ENCODE measurements around the gene OLFML2A. TPM values are rescaled to one million over a fixed set of nuclear protein-coding genes. Genes with fewer than 3 reads are reported as not detected.

Gene OLFML2A
- polyA plus RNA-seq, 6 donors from 2014 or later: 0.09 to 0.39 (median 0.16) TPM; not detected in 1

DNA sequence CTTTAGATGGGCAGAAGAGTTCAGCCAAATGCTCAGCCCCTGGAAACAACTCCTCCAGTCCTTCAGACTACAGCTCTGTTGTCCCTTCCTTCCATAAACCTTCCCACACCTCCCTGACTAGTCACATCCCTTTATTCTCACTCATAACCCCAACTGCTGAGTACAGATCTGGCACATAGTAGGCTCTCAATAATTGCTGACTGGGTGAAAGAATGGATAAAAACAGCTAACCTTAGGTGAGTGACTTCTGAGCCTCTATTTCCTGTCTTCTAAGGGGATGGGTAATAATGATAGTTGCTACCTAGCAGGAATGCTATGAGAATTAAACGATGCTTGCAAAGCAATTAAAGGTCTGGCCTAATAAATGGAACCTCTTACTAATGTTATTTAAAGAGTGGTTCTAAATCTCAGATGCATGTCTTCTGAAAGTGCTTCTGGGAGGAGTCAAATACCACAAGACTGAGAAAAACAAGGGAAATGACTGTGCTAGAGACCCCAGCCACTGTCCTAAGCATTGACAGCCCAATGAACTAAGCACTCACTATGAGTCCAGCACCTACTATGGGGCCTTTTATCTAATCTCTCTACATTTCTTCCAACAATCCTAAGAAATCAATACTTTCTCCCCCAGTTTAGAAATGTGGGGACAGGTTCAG is 3.3 kb upstream of the OLFML2A start:
- Mint-ChIP-seq H3K27ac (no peak overlapping the region), H3K4me1 (peaks cover 42 to 53% (median 52%) of the 10 kb centered on the region in 3 donors), H3K9me3 (no peaks in the 10 kb centered on the region), H3K4me3 (peak overlapping the region in 5 of 8 donors; percentile 5 to 82 (median 57)), H3K27me3 (peaks cover 41 to 58% (median 43%) of the 10 kb centered on the region in 3 donors), H3K36me3 (peaks cover 0 to 10% of the 10 kb centered on the region in 2 donors)
- DNase-seq (no peak), ATAC-seq (ENCODE audit: low read depth in 2 of 2) (no peak)

DNA sequence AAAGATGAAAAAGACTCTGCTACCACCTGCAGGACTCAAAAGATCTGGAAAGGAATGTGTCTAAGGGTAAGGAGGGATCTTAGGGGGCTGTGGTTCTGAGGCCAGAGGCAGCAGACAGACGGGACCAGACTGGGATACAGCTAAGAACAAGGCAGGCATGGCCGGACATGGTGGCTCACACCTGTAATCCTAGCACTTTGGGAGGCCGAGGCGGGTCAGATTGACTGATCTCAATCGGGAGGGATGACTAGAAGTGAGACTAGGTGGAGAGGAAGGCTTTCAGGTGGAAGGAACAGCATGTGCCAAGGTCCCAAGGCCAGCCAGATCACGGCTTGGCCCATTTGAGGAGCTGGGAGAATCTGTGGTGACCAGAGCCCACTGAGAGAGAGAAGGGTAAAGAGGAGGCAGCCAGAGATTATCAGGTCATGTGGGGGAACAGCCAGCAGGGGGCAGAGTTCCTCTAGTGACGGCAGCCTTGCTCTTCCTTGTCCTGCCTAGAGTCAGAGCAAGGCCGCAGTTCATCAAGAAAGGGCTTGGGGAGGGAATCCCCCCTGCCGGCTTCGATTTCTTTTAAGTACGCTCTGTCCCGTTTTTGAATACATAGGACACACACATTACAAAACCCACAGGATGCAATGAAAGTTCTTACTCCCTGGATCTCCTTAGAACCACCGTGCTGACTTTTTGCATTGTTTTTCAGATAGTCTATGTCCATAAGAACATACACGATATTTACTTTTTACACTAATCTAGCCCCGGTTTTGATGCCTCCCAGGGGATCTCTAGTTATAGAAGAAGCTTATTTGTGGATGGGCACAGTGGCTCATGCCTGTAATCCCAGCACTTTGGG is 2.6 kb upstream of the OLFML2A start:
- Mint-ChIP-seq H3K27me3 (peaks cover 33 to 51% (median 36%) of the 10 kb centered on the region in 3 donors), H3K36me3 (peaks cover 0 to 10% of the 10 kb centered on the region in 2 donors), H3K27ac (peak overlapping the region in 2 of 6 donors; percentile 42 to 94), H3K9me3 (no peaks in the 10 kb centered on the region), H3K4me1 (peaks cover 37 to 48% (median 46%) of the 10 kb centered on the region in 3 donors), H3K4me3 (peak overlapping the region in 6 of 8 donors; percentile 69 to 84 (median 79))
- DNase-seq (peak; percentile 75), ATAC-seq (ENCODE audit: low read depth in 2 of 2) (peak; percentile 14 to 27)

GRCh38 chr9:124776618-124776953 is 347 bp upstream of the OLFML2A start:
- DNase-seq (no peak), ATAC-seq (ENCODE audit: low read depth in 2 of 2) (no peak)
- H3K4me1 Mint-ChIP-seq: peaks cover 19 to 35% (median 29%) of the 10 kb centered on the region in 3 donors
- peaks cover 19 to 35% (median 23%) of the 10 kb centered on the region in 3 donors for H3K27me3 Mint-ChIP-seq
- no peaks in the 10 kb centered on the region for H3K36me3 Mint-ChIP-seq
- no peaks in the 10 kb centered on the region for H3K9me3 Mint-ChIP-seq
- peak overlapping the region in 4 of 6 donors; percentile 47 to 86 (median 66) for H3K27ac Mint-ChIP-seq
- H3K4me3 Mint-ChIP-seq: peak overlapping the region; percentile 73 to 89 (median 84)

DNA sequence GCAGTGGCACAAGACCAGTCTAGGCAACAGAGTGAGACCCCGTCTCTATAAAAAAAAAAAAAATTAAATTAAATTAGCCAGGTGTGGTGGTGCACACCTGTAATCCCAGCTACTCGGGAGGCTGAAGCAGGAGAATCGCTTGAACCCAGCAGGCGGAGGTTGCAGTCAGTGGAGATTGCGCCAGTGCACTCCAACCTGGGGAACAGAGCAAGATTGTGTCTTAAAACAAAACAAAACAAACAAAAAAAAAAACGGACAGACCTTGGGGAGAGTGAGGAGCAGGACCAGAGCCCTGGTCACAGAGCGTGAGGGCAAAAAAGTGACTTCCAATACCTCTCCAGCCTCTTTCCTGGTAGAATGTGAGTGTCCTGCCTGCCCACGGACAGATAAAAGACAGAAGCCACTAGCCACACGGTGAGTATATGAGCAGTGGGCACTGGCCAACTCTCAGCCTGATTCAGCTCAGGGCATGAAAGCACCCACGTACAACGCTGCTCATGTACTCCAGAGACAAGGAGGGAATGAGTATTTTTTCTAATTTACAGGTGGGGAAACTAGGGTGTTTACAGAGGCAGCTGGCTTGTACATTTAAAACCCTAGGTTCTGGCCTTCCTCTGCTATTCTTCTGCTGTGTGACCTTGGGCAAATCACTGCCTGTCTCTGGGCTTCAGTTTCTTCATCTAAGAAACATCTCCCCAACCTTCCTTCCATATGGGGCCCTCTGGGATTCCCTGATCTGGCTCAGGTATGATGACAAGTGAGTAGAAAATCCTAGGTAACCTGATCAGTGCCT is 1.8 kb downstream of the OLFML2A start:
- ATAC-seq (ENCODE audit: low read depth in 2 of 2) (no peak), DNase-seq (no peak)
- no peaks in the 10 kb centered on the region for H3K9me3 Mint-ChIP-seq
- peaks cover 12 to 28% (median 22%) of the 10 kb centered on the region in 3 donors for H3K27me3 Mint-ChIP-seq
- peak overlapping the region in 1 of 8 donors; percentile 46 for H3K4me3 Mint-ChIP-seq
- H3K36me3 Mint-ChIP-seq: no peaks in the 10 kb centered on the region
- peaks cover 10 to 20% (median 17%) of the 10 kb centered on the region in 3 donors for H3K4me1 Mint-ChIP-seq
- no peak overlapping the region for H3K27ac Mint-ChIP-seq

GRCh38 chr9:124779368-124780059 is 2.6 kb downstream of the OLFML2A start:
- peak overlapping the region in 1 of 6 donors; percentile 49 for H3K27ac Mint-ChIP-seq
- ATAC-seq (ENCODE audit: low read depth in 2 of 2): no peak
- H3K36me3 Mint-ChIP-seq: no peaks in the 10 kb centered on the region
- H3K27me3 Mint-ChIP-seq: peaks cover 12 to 22% (median 17%) of the 10 kb centered on the region in 3 donors
- peak overlapping the region in 3 of 8 donors; percentile 42 to 64 (median 46) for H3K4me3 Mint-ChIP-seq
- H3K4me1 Mint-ChIP-seq: peaks cover 6 to 15% (median 14%) of the 10 kb centered on the region in 3 donors
- no peak for DNase-seq
- no peaks in the 10 kb centered on the region for H3K9me3 Mint-ChIP-seq

DNA sequence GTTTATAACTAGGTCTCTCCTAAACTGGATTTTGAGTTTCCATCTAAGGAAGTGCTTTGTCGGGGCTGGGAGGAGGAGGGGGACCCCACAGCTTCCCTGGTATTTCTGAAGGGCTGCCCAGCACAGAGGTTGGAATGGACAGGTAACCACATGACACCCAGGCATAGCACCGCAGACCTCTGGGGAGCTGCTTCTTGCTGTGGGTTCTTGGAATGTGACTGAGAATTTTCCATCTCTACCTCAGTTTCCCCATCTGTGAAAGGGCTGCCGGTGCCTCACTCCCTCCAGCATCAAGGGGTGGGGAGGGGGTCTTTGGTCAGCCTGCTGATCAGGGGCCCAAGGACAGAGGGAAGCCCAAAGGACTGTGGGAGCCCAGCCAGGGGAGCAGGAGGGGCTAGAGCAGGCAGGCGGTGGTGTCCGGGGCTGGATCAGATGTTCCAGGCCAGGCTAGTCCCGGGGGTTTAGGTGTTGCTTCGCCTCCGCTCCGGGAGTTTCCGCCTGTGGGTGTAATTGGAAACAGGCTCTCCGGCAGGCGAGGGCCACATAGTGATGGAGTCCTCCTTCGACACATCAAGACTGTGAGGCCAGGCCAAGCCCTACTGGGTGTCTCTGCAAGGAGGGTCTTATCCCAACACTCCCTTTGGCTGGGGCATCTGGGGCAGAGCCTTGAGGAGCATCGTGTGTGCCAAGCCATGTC is 3.3 kb downstream of the OLFML2A start:
- H3K4me3 Mint-ChIP-seq: peak overlapping the region in 1 of 8 donors; percentile 42
- no peaks in the 10 kb centered on the region for H3K36me3 Mint-ChIP-seq
- peaks cover 12 to 19% (median 16%) of the 10 kb centered on the region in 3 donors for H3K27me3 Mint-ChIP-seq
- DNase-seq (no peak), ATAC-seq (ENCODE audit: low read depth in 2 of 2) (no peak)
- H3K27ac Mint-ChIP-seq: peak overlapping the region in 1 of 6 donors; percentile 49
- H3K9me3 Mint-ChIP-seq: no peaks in the 10 kb centered on the region
- peaks cover 6 to 14% (median 11%) of the 10 kb centered on the region in 3 donors for H3K4me1 Mint-ChIP-seq

DNA sequence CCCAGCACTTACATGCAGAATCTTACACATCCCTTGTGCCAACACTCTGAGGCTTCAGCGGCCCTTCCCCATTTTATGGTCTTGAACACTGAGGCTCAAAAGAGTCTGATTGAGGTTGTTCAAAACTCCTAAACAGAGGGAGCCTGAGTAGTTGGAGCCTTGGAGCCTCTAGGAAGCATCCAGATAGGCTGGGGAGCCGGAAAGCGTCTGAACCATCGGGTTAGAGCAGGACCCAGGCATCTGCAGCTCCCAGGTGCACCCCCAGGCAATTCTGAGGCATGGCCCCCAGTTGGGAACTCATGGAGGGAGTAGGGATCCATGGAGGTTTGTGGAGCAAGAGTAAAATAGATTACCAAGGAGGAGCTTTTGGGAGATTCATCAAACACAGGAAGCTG is 3.8 kb downstream of the OLFML2A start:
- Mint-ChIP-seq H3K27ac (peak overlapping the region in 2 of 6 donors; percentile 4 to 63), H3K9me3 (no peaks in the 10 kb centered on the region), H3K27me3 (peaks cover 10 to 15% (median 13%) of the 10 kb centered on the region in 3 donors), H3K4me3 (no peak overlapping the region), H3K36me3 (no peaks in the 10 kb centered on the region), H3K4me1 (peaks cover 6 to 10% (median 10%) of the 10 kb centered on the region in 3 donors)
- DNase-seq: no peak
- ATAC-seq (ENCODE audit: low read depth in 2 of 2): no peak

DNA sequence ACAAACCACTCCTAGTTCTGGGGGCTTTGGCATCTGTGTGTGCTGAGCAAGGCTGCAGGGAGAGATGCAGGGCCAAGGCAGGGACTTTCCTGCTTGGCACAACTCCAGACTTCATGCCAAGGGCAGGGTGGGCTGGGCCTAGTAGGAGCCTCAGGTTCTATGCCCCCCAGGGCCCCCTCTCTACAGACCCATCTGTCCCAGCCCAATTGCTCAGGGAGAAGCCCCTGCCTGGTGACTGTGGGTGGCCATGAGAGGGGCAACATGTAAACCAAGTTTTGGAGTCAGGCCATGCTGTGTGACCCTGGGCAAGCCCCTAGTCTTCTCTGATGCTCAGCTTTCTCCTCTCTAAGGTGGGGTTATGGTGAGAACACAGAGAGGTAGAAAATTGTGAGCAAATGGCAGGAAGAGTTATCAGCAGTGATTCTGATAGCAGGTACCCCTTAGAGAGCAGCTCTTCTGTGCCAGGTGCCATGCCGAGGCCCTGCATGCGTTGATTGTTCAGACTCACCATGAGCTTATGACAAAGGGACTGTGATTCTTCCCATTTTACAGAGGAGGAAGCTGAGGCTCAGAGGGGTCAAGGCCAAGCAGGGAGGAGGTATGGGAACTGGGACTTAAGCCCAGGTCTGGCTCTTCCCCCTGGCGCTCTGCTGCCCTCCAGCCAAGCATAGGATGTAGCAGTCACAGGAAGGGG is 5.2 kb downstream of the OLFML2A start:
- ATAC-seq (ENCODE audit: low read depth in 2 of 2) (no peak), DNase-seq (no peak)
- H3K4me1 Mint-ChIP-seq: no peaks in the 10 kb centered on the region
- H3K9me3 Mint-ChIP-seq: no peaks in the 10 kb centered on the region
- peaks cover 0 to 5% (median 4%) of the 10 kb centered on the region in 3 donors for H3K27me3 Mint-ChIP-seq
- no peak overlapping the region for H3K4me3 Mint-ChIP-seq
- no peaks in the 10 kb centered on the region for H3K36me3 Mint-ChIP-seq
- H3K27ac Mint-ChIP-seq: peak overlapping the region in 1 of 6 donors; percentile 33

DNA sequence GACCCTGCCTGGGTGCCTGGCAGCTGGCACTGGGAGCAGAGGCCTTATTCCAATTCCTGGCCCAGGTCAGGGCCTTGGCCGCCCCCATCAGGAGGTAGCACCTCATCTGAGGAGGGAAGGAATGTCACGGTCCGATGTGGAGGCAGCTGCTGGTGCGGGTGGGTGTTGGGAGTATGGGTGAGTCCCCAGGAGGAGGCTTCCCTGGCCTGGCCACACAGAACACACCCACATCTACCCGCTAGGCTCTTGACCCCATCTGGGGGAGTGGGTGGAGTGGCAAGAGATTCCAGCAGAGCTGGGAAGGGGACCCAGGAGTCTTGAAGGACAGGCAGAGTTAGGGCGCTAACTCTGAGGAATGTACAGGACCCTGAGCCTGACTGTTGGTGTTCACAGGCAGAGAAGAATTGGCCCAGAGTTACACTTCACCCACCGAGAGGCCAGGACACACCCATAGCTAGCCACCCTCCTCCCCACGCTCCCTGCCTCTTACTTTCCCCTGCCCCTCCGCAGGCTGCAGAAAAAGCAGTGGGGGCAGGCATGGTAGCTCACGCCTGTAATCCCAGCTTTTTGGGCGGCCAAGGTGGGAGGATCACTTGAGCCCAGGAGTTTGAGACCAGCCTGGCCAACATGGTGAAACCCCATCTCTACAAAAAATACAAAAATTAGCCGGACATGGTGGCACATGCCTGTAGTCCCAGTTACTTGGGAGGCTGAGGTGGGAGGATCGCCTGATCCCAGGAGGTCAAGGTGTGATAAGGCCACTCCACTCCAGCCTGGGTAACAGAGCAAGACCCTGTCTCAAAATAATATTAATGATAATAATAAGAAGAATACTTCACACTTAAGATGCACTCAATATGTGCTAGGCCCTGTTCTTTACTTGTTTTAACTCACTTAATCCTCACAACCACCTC is 6.0 kb downstream of the OLFML2A start:
- ATAC-seq (ENCODE audit: low read depth in 2 of 2): no peak
- H3K9me3 Mint-ChIP-seq: no peaks in the 10 kb centered on the region
- no peak for DNase-seq
- no peaks in the 10 kb centered on the region for H3K36me3 Mint-ChIP-seq
- H3K4me3 Mint-ChIP-seq: no peak overlapping the region
- peaks cover 0 to under 1% (median under 1%) of the 10 kb centered on the region in 3 donors for H3K27me3 Mint-ChIP-seq
- peak overlapping the region in 1 of 6 donors; percentile 33 for H3K27ac Mint-ChIP-seq
- H3K4me1 Mint-ChIP-seq: no peaks in the 10 kb centered on the region

GRCh38 chr9:124783830-124784229 is 6.9 kb downstream of the OLFML2A start:
- H3K27ac Mint-ChIP-seq: peak overlapping the region in 1 of 6 donors; percentile 9
- no peaks in the 10 kb centered on the region for H3K36me3 Mint-ChIP-seq
- DNase-seq: no peak
- H3K27me3 Mint-ChIP-seq: no peaks in the 10 kb centered on the region
- no peaks in the 10 kb centered on the region for H3K4me1 Mint-ChIP-seq
- no peak for ATAC-seq (ENCODE audit: low read depth in 2 of 2)
- H3K9me3 Mint-ChIP-seq: no peaks in the 10 kb centered on the region
- no peak overlapping the region for H3K4me3 Mint-ChIP-seq

- Mint-ChIP-seq H3K36me3 (no peaks in the 10 kb centered on the region), H3K27ac (no peak overlapping the region), H3K27me3 (no peaks in the 10 kb centered on the region), H3K4me3 (no peak overlapping the region), H3K4me1 (no peaks in the 10 kb centered on the region), H3K9me3 (no peaks in the 10 kb centered on the region)
- DNase-seq (no peak), ATAC-seq (ENCODE audit: low read depth in 2 of 2) (no peak)
Measured at GRCh38 chr9:124784509-124784908, 7.6 kb downstream of the OLFML2A start.
